NCI-H524 treated with DMSO at 0.1 percent for 48 hours (cell line): ENCODE measurements around the gene LIMS1.
"Not testable (repeated sequence)": the region's sequence is repeated elsewhere in the genome, so short reads cannot be mapped to it uniquely, and the experiment has no call there.

Experiments used
- DNase-seq: peaks from one replicate; lab custom pipeline; 2025; lab: John Stamatoyannopoulos, UW

The LIMS1 gene

DNA sequence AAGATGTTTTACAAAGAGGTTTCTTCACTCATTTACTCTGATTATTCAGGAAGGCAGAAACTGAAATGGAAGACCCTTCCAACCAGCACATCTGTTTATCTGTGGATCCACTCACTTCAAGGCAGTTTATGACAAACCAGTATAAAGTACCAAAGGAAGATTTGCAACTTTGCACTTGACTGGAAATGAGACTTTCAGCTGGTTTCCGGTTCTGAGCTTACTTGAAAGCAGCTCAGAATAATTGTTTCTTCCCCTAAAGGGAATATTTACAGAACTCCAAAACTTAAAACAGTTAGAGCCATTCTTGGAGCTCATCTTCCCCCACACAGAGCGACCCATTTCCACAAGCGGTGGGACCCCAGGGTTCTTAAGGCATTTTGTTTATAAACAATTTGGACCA is 129.8 kb downstream of the LIMS1 start:
- DNase-seq, result not testable (repeated sequence)

DNA sequence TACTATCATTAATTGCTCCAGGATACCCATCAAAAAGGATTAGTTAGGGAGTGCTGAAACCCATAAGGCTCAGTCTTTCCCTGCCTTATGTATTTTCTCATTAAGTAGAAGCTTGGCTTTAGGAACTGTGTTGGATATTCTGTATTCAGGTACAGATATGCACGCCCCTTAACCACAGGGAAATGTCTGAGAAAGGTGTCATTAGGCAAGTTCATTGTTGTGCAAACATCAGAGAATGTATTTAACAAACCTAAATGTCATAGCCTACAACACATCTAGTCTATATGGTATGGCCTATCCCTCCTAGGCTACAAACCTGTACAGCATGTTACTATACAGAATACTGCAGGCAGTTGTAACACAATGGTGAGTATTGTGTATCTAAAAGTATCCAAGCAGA is 130.7 kb downstream of the LIMS1 start:
- not testable (repeated sequence) for DNase-seq

DNA sequence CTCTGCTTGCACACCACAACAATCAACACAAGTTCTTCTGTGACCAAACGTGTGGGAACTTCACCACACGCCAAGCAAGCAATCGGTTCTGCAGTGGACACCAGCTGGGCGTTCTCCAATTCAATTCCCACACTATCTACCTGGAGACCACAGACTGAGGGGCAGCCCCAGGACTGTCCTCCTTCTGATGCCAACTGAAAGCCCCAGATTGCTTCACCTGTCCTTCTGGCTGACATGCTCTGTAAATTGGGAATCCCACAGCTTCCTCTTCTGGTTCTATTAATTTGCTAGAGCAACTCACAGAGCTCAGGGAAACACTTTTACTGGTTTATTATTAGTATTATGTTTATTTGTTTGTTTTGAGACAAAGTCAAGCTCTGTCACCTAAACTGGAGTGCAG is 131.7 kb downstream of the LIMS1 start:
- not testable (repeated sequence) for DNase-seq

DNA sequence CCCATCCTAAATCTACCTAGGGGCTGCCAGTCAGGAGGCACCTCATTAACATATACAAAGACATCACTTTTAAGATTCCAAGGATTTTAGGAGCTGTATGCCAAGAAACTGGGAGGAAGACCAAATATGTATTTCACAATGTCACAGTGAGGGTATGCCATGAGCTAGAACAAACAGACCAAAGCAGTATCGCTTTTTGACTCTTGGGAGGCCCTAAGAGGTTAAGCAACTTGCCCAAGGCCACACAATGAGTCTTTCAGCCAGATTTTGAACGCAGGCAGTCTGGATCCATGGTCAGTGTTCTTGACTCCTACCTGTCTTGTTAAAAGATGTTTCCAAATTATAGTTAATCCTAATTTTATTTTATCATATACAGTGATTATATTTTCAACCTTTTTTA is 132.9 kb downstream of the LIMS1 start:
- DNase-seq, result not testable (repeated sequence)

DNA sequence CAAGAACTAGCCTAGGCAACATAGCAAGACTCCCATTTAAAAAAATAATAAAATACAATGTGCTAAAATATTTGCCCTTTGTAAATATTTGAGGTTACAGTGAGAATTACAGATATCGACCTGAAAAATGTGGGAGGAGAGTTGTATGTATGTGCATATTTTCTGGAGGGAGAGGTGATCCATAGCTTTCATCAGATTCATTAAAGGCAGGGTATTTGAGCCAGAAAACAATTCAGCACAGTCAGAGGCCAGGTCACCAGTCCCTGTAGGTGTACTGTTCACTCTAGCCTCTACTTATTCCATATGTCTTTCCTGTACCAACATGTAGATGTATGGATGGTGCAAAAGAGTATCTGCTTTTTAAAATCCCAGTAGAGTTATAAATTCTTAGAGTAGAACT is 136.0 kb downstream of the LIMS1 start:
- not testable (repeated sequence) for DNase-seq

DNA sequence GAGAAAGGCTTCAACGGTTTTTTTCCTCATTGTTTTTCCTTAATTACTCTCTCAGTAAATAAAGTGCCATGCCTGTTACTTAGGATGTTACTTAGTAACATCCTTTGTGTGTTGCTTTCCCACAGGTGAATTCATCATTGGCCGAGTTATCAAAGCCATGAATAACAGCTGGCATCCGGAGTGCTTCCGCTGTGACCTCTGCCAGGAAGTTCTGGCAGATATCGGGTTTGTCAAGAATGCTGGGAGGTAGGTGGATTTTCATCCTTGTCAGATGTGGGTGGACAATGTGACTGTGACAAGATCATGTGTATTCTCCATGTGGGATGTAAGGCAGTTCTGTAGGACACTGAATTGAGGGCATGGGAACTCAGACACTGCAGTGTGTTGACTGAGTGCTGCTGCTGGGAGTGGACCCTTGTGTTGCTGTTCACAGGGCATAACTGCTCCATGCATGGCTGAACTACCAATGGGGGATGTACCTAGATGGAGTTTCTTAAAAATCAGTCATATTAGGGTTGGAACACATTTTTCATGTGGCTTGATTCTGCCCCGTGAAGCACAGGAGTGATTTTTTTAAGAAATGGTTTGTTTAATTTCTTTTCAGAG is 138.0 kb downstream of the LIMS1 start:
- not testable (repeated sequence) for DNase-seq

DNA sequence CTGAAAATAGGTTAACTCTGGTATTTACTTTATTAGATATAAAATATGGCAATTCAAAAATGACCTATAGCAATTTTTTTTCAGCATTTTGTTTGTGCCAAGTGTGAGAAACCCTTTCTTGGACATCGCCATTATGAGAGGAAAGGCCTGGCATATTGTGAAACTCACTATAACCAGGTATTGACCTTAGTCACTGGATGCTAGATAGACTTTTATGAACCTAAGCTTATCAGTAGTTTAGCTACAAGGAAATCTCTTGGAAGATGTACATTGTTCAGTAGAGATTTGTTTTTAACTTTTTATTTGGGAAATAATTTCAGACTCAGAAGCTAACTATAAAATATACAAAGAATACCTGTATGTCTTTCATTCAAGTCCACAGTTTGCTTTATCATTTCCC is 142.3 kb downstream of the LIMS1 start:
- DNase-seq, result not testable (repeated sequence)

DNA sequence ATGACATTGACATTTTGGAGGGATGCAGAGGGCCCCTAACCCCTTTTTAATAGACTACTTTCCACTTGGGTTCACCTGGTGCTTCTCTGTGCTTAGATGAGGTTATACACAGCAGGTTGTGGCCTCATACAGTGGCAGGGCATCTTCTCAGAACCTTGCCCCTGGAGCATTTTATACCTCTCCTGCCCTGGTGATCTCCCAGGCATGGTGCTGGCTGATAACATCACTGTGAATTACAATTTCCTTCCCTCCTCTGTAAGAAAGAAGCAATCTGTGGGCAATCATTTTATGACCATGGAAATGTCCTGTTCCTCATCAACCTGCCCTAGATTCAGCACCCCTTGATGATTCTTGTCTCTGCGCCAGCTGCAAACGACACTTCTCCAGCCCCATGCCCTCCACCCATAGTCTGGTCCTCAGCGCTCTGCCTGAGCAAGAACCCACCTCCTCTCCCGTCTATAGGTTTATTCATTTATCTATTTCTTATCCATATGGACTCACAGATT is 143.0 kb downstream of the LIMS1 start:
- DNase-seq, result not testable (repeated sequence)

DNA sequence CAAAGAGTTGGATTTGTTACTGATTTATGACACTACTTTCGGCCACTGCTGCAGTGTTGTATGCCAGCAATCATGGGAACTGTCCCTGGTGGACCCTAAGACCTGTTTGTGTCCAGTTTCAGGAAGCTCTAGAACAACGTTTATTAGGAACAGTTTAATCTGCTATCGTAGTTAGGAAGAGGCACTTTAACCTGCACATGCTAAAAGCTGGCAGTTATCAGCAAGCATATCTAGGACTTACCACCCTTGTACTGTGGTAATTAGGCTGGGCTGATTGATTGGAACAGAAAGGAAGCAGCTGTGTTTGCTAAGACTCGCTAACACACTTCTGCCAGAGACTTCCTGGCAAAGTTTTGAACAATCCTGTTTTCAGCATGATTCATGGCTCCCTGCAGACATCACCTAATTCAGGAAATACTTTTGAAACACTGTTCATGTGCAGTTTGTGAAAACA is 144.0 kb downstream of the LIMS1 start:
- DNase-seq, result not testable (repeated sequence)

DNA sequence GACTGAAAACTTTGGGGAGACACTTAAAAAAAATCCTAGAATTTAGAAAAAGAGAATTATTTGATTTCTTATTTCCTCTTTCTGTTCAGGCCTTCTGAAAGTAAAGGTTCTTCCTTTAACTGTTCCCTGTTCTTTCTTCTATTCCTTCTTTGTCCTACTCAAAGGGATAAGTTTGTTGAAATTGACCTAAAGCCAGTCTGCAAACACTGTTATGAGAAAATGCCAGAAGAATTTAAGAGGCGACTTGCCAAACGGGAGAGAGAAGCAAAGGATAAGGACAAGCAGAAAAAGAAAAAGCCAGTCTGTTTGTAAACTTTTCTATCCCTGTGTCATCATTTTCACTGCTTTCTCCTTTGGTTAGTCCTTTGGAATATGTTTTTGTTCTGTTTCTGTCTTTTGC is 146.5 kb downstream of the LIMS1 start:
- DNase-seq, result not testable (repeated sequence)

DNA sequence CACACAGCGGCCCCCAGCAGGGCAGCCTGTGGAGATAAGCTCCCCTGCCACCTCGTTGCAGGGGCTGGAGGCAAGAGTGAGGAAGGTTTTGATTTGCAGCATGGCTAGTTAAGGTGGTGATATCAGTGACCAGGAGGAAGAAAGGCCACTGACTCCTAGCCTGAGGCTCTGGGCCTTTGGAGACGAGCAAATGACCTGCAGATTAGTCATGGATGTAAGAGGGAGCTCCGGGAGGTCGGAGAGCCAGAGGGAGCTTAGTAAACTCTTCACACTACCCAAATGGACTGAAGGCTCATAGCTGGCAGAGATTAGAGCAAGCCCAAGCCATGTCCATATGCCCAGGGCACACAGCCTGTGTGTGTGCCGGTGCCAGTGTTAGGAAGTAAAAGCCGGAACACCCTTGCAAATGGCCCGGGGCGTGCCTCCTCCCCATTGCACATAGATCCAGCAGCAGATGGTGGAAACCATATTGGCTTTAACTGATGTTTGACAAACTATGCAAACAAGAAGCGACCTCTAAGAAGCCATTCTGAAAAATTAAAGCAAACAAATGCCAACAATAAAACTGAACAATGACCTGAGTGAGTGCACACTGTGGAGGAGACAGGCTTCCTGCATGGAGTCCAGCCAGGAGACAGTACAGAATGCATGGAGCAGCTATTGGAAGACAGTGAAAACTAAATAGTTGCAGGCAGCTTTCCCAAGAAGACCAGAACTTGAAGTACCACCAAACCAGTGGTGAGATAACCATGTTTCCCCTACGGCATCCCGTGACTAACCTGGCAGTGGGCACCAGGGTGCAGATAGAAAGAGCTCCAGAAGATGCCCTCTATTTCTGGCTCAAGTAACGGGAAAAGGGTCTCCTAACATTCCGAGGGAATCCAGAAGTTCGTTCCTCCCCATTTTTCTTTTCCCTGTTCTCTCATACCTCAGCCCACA is 154.8 kb downstream of the LIMS1 start:
- DNase-seq, result not testable (repeated sequence)

DNA sequence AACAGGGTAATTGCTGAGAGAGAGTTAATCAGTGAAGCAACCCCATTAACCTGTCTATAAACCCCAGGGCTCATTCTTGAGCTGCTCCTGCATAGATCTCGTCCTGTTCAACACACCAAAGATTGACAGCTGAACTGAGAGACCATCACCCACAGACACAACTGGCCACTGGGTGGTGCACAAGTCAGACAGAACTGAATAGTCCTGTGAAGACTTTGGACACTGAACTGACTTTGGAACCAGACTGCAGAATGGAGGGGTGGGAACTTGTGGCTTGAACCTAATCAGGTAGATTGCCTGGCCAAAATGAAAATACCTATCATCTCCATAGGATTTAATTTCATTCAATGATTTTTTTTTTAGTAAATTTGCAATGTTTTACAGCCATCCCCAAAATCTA is 155.7 kb downstream of the LIMS1 start:
- DNase-seq, result not testable (repeated sequence)

DNA sequence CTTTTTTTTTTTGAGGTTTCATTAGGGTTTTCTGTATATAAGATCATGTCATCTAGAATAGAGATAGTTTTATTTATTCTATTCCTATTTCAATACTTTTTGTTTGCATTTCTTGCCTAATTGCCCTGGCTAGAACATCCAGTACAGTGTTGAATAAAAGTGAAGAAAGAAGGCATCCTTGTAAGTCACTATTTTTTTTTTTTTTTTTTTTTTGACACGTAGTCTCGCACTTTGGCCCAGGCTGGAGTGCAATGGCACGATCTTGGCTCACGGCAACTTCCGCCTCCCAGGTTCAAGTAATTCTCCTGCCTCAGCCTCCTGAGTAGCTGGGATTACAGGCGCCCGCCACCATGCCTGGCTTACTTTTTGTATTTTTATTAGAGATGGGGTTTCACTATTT is 157.2 kb downstream of the LIMS1 start:
- DNase-seq, result no peak

DNA sequence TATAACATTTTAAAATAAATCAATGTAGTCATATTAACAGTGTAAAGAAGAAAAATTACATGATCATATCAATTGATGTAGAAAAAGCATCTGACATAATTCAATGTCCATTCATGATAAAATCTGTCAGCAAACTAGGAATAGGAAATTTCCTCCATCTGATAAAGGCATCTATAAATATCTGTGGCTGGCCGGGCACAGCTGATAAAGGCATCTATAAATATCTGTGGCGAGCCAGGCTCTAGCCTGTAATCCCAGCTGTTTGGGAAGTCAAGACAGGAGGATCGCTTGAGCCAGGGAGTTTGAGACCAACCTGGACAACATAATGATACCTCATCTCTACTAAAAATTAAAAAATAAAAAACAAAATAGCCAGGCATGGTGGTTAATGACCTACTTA is 166.9 kb downstream of the LIMS1 start:
- DNase-seq, result no peak

DNA sequence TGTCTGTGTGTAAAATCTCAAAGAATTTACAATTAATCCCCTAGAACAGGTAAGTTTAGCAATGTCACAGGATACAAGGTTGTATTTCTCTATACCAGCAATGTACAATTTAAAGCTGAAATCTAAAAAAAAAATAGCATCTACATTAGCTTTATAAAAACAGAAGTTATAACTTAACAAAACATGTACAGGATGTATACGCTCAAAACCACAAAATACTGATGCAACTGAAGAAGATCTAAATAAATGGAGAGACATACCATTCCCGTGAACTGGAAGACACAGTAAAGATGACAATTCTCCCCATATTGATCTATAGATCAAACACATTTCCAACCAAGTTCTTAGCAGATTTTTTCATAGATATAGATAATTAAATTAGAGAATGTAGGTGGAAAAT is 167.5 kb downstream of the LIMS1 start:
- DNase-seq, result no peak

DNA sequence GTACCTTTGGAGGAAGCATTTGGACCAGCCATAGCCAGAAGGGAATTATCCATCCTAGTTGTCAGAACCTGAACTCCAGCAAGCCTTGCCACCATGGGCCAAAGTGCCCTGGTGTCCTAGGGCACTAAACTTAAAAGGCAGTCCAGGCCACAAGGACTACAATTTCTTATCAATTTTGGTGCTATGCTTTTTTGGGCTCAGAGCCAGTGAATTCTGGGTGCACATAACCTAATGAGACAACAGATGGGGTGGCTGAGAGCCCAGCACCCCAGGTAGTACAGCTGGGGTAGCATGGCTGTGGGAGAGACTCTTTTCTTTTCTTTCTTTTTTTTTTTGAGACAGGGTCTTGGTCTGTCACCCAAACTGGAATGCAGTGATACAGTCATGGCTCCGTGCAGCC is 170.6 kb downstream of the LIMS1 start:
- DNase-seq, result no peak

DNA sequence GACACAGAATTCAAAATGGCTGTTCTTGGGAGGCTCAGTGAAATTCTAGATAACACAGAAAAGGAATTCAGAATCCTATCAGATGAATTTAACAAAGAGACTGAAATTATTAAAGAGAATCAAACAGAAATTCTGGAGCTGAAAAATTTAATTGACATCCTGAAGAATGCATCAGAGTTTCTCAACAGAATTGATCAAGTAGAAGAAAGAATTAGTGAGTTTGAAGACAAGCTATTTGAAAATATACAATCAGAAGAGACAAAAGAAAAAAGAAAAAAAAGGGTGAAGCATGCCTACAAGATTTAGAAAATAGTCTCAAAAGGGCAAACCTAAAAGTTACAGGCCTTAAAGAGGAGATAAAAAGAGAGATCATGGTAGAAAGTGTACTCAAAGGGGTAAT is 173.0 kb downstream of the LIMS1 start:
- DNase-seq, result no peak

DNA sequence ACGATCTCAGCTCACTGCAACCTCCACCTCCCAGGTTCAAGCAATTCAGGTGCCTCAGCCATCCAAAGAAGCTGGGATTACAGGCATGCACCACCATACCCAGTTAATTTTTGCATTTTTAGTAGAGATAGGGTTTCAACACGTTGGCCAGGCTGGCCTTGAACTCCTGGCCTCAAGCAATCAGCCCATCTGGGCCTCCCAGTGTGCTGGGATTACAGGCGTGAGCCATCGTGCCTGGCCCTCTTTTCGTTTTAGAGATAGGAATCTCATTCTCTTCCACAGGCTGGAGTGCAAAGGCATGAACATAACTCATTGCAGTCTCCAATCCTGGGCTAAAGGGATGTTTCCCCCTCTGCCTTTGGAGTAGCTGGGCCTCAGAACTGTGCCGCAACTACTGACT is 182.7 kb downstream of the LIMS1 start:
- not testable (repeated sequence) for DNase-seq

DNA sequence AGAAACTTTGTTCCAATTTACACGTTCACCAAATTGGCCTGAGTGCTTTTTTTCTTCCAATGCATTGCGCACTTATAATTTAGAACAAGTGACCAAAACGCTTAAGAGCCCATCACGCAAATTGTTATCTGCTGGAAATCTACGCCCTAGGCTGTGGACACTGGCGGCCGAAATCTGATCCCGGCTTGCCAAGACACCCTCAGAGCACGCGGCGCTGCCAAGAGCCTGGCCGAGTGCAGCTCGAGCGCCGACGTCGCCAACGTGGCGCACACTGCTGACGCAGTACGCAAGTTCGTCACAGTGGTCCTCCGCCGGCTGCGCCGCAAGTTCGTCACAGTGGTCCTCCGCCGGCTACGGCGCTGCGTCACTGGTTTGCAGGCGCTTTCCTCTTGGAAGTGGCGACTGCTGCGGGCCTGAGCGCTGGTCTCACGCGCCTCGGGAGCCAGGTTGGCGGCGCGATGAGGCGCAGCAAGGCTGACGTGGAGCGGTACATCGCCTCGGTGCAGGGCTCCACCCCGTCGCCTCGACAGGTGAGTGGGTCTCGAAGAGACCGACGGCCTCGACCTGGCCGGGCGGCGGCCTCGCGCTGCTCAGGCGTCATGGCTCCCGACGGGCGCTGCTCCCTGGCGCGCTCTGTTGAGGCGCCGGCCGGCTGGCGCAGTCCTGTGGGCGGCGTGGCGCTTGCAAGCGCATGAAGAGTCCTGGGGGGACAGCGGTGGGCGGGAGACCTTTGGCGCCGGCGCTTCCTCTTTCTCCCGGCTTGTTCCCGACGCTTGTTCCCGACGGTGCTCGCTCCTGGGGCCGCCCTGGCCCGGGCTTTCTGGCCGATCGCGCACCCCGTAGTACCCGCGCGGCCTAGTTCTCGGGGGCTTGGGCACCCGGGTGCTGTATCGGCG is 185.1 kb downstream of the LIMS1 start, which contains the start of gene RANBP2:
Gene RANBP2 (plus strand): TSS at position 334 of the 896 bp plus-strand sequence. CDS start 125 bp downstream, at position 459.
- DNase-seq, result peak; percentile 68

DNA sequence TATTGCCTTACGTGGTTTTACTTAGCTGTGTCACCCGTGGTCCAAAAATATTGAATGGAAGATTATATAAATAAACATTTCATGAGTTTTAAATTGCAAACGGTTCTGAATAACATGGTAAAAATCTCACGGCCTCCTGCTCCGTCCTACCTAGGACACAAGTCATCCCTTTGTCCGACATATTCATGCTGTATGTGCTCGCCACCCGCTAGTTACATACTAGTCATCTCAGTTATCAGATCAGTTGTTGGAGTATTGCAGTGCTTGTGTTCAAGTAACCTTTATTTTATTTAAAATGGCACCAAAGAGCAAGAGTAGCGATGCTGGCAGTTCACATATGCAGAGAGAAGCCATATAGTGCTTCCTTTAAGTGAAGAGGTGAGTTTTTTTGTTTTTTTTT is 191.8 kb downstream of the LIMS1 start:
- not testable (repeated sequence) for DNase-seq

DNA sequence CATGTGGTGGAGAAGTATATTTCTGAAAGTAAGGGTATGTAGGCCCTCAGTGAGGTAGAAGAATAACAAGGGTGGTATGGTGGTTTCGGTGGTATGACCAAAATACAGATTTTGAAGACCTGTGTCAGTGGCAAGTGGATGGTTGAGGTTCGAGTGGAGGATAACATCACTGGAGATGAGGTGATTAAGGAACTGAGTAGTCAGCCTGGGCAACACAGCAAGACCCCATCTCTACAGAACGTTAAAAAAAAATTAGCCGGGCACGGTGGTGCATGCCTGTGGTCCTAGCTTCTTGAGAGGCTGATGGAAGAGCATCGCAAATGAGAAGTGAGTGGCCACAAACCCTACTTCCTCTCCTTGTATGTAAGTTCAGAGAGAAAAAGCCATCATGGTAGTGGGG is 200.4 kb downstream of the LIMS1 start:
- DNase-seq, result not testable (repeated sequence)
